GM21528 (cell line): Measurements from ENCODE around the gene YBX3.

Experiments used
- ATAC-seq: cut with Tn5 transposase; IDR thresholded peaks from one replicate; pipeline ENCODE4 v1.9.1; 2021; ENCODE audit warnings: mild to moderate bottlenecking, moderate library complexity; ENCODE audit not compliant: unreplicated experiment, low FRiP score

The YBX3 gene

DNA sequence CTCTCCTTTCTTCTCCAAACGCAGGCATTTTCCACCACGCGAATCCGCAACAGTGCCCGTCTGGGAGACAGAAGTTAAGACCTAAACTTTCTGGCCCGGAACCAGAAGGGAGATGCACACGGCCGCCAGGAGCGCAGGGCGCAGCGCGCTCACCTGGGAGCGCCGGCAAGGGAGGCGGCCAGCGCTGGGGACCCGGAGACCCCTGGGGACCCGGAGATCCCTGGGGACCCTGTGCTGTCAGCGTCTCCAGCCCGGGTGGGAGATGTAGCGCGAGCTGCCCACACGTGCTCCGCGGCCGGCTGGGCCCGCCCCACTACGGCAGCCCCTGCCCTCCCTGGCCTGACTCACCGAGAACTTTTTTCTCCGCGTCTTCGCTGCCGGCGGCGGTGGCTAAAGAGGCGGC is 620 bp downstream of the YBX3 start:
- ATAC-seq: peak; percentile 54

DNA sequence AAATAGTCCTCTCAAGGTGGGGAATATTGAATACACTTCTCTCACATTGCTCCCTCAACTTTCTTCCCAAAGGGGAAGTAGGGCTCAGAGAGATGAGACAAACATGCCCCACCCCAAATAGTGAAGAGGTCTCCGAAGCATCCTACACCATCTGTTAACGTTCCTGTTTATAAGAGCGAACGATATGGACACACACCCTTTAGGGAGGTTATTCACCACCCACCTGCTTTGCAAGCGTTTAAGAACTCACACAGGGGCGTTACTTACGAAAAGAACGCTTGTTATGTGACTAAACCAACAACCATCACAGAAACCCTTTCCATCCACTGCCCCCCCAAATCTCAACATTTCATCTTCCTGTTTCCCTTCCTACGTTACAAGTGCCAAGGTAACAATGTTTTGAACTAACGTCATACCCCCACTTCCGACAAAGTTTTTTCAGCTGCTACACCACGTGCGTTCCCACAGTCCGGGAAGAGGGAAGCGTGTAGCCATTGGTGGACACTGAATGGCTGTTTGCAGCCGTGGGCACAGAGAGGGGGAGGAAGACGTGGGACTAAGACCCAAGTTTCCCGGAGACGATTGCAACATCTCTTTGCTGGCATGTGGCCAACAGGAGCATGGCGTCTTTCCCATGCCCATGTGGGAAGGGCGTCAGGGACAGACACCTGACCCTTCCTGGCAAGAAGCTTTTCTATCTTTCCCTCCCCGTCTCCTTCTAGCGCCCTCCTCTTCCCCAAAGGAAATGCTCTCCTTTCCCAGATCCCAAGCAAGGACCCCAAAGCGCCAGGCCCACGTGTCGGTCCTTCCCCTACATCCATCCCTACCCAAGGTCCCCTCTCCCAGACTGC is 1.2 kb downstream of the YBX3 start:
- peak; percentile 34 for ATAC-seq

DNA sequence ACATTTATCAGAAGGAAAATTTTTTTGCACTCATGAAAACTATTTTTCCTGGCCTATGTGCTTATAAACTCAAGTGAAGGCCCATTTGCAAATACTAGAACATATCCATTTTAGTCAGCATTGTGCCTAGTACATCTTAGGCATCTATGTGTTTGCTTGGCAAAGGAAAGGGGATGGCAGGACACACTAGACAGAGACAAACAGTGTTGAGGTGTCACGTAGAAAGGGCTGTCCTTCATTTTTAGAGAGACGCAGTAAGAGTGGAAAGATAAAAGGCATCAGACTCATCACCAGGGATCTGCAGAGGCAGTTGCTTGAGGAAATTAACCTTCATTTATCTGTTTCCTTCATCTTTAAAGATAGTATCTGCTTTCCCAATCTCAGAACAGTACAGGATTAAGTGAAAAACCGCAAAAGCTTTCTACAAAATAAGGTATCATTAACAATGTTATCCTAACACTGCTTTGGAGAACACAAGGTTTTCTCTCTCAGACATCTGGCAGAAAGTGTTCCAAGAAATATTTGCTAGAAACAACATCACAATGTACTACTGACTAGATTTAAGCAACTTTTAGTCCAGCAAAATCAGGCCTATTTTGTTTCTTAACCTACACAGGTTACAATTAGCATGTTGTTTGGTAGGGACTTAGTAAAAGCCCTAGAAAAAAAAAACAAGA is 2.0 kb downstream of the YBX3 start:
- ATAC-seq: no peak

DNA sequence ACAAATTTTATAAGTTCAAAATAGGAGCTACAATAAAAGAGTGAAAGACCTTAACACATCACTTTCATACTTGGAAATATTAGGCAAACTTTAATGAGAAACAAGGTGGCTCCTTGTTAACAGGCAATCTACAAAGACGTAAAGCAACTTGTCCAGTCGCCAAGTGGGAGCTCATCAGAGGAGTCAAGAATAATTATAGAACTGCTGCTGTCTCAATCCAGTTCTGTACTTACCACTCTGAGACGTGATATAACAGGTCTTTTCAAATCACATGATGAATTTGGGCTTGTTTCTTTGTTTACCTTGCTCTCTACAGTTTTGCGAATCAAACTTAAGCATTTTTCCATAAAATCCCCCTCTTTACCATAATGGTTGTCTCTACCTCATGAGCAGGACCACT is 3.6 kb downstream of the YBX3 start:
- ATAC-seq: no peak

DNA sequence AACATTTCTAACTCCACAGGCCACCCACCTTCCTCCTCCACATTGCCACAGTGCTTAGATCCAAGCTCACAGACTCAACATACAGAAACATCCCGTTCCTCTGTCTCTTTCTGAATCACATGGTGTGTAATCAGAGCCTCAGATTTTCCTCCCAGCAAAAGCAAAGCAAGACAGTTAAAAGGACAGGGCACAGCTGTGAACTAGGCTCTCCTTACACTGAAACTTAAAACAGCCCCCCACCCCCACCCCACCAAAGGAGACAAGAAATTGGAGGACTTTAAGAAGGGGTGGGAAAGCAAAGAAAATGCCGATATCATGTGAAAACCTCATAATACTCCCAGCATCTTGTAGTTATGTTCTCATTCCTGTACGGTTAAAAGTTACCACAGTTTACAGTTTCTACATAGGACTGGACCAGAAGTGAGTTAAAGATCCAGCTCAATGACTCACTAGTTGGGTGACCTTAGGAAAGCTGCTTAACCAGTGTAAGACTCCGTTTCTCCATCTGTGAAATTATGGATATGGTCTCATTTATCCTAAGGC is 4.8 kb downstream of the YBX3 start:
- ATAC-seq: no peak

DNA sequence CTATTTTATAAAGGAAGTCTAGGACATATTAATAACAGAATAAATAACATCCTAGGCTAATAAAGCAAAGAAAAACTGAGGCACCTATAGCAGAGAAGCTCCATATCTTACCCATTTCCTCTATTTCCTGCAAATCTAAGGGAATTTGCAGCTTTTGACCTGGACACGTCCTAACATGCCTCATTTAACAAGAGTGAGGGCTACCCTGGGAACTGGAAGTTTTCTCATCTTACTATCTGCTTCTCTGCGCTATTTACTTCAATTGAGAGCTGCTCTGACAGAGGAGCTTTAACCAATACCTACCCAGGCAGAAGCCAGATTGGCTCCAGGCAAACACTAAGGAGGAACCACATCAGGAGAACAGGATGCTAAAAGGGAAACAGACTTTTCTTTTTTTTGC is 5.7 kb downstream of the YBX3 start:
- ATAC-seq: no peak

DNA sequence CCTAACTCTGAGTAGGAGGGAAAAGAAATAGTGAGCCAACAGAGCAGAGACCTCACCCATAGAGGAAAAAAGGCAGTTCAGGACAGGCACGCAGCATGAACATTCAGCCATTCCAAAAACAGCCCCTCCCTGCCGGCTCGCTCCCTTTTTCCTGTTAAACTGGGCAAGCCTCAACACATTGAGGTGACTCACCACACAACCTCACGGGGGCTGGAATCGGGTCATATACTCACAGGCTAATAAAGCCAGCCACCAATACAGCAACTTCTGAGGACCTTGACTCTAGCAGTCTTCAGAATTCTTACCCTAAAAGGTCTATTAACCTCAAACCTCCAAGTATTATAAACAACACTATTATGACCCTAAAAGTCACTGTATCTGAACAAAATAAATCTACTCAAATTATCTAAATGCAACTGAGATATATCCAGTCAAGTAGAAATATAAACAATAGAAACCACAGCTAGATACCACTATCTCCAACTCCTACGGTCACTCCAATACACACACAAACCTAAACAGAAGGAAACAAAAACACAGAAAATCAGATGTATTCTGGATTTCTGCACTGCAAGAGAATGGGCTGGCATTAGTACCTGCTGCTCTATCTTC is 6.3 kb downstream of the YBX3 start:
- ATAC-seq: no peak

DNA sequence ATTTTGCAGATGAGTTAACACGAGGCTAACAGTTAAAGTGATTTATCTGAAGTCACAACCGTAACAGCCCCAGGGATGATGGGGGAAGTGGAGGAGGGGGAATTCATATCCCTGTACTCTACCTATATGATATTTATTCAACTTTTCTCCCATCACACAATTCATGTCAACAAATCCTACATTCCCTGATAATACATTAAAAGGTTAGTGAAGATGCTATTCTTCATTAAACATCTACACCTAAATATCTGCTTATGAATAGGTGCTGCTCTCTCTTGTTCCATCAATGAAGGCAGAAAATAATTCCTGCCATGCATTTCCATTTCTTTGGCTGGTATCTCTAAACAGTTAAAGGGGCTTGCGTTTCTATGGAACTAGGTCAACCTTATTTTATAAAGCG is 6.8 kb downstream of the YBX3 start:
- ATAC-seq: no peak

DNA sequence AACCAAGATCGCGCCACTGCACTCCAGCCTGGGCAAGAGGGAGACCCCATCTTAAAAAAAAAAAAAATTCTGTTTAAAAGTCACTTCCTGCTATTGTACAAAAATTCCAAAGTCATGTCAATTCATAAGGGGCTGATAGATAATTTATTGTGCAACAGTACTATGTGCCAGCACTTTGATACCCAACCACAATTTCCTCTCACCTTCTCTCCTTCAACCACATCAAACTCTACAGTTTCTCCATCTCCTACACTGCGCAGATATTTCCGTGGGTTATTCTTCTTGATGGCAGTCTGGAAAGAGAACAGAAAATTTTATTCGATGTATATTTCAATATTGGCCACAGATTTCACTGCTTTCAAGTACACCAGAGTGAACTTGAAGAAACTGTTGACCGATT is 7.6 kb downstream of the YBX3 start:
- no peak for ATAC-seq

DNA sequence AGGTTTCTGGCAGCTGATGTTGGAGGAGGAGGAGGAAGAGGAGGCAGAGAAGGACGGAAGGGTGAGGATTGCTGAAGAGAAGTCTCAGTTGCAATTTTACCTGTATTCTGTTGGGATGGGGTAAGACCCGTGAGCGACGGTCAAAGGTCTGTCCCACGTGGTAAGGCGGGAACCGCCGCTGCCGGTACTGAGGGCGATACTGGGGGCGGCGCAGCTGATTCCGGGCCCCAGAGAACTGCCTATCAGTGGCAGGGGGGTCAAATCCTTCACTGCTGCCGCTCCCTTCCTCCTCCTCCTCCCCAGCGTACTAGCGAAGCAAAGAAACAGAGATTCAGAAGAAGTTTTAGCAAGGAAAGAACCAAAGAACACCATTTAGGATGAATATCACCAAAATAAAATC is 13.3 kb downstream of the YBX3 start:
- no peak for ATAC-seq

DNA sequence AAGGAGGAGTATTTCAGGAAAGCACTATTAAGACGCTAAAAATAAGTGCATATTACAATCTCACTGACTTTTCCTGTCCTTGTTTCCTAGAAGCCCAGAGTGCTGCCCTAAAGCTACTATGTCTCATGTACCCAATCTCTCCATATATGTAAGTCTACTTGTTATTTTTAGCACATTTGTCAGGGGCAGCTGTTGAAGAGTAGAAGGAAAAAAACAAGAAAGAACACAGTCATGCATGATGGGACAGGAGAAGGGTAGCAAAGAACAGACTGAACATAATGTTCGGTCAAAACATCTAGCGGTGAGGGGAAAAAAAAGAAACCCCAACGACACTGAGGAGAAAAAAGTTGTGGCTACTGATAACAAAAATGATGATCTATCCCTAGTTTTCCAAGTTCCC is 14.3 kb downstream of the YBX3 start:
- ATAC-seq: no peak

DNA sequence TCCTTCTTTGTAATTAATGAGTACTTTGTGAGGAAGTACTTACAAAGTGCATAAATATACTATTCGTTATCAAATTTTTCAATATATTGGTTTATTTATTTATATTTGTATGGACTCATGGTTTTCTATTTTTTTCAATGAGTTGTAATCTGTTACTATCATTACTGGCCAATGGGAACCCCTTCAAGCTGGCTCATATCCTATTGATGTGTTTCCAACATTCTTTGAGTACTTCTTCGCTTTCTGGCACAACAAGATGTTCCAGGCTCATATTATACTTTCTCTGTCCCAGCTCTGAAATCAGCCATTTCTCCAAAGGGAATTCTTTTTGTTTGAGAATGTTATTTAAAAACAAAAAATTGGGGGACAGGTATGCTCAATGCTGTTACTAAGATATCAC is 17.5 kb downstream of the YBX3 start:
- no peak for ATAC-seq

DNA sequence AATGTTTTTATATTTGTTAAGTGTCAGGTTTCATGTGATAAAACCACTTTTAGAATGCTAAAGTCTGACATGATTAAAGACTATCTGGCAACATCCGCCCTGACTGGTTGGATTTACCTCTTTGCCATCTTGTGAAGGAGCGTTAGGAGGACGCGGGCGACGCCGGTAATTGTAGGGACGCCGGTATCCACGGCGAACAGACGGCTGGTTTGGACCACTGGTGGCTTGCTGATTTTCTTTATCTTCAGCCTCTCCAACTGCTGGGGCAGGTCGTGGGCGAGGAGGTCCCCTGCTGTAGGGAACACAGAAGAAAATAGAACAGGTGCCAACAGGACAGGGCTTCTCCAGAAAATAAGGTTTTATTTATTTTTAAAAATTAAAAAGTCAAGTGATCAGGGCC is 21.3 kb downstream of the YBX3 start:
- no peak for ATAC-seq

DNA sequence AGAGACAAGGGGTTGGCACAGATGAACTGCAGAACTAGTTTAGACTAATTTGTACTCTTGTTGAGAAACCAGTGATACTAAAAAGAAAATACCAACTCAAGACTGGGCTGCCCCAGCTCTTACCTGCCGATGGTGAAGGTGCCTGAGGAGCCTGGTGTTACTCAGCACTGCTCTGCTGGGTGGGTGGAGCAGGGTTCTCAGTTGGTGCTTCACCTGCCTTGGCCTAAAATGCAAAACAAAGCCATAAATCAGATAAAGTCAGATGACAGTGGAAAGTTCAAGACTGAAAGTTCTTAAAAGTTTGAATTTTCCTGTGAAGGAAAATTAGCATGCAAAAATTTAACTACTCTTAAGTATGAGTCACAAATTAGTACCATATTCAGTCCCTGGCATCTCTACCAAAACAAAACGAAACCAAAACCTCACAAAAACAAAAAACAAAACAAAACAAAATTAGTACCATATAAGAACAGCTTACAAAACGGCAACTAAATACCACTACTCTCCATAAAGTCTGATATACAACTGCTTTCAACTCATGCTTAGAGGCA is 21.9 kb downstream of the YBX3 start:
- ATAC-seq: no peak

DNA sequence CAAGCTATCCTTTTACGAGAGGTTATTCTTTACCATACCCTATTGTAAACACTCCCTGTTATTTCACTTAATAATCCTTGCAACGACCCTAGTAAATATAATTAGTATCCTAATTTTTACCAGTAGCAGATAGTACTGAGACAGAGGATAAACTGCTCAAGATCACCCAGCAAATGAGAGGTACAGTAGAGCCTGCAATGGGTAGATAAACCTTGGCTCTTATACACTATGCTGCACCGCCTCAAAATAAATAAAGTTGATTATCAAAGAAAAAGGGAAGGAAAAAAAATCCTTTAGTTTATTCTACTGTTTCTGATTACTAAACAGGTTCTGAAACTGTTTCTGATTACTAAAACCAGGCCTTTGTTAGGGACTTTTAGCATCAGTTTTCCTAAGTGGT is 22.5 kb downstream of the YBX3 start:
- no peak for ATAC-seq

DNA sequence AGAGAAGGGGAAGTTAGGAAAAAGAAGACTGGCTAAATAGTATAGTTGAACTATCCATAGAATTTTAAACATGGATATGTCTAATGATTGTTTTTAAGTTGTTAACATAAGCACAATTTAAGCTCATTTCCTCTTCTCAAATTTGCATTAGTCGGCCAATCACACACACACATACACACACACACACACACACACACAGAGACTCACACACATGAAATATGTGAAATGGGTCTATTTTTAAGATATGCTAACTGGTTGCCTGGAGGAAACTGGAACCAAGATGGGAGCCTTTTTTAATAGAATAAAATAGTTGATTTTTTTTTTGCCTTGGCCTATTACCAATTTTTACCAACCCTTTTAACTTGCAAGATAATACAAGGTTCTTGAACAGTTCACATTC is 25.3 kb downstream of the YBX3 start:
- ATAC-seq: no peak

DNA sequence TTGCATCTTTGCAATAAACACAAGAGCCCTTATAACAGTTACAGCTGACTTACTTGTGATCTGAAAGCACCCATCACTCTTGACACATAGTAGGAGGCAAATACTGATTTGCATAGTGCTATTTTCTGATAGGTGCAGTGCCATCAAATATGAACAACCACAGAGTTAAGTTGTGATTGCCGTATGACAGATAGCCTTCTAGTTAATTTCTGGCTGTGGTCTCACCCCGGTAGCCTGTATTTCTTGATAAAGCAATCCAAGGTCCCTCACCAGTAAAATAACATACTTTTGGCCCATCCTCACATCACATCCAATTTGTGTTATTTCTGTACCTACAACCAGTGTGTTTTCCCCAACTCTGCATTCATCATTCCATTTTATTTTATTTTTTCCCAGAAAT is 26.0 kb downstream of the YBX3 start:
- ATAC-seq: no peak

DNA sequence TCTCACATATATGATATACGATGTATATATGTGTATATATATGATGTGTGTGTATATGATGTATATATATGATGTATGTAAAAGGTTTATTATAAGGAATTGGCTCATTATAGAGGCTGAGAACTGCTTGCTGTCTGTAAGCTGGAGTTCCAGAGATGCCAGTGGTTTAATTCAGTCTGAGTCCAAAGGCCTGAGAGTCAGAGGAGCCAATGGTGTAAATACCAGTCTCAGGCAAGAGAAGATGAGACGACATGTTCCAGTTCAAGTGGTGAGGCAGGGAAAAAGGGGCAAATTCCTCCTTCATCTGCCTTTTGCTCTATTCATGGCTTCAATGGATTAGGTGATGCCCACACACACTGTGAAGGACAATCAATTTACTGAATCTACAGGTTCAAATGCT is 32.2 kb downstream of the YBX3 start:
- no peak for ATAC-seq

DNA sequence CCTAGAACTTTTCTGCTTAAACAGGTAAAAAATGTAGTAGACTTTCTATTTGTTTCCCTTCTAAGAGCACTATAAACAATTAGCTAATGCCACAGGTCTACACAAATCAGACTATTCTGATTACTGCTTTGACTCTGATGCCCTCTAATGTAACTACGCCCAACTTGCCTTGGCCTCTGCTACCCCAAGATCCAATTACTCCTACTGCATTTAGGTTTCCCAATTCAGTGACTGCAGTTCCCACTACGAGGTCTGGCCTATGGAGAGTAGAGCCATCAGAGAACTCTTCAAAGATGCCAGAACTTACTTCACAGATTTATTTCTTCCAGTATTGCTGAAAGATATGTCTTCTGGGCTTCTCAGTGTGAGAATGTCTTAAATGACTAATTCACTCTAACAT is 34.0 kb downstream of the YBX3 start:
- no peak for ATAC-seq

DNA sequence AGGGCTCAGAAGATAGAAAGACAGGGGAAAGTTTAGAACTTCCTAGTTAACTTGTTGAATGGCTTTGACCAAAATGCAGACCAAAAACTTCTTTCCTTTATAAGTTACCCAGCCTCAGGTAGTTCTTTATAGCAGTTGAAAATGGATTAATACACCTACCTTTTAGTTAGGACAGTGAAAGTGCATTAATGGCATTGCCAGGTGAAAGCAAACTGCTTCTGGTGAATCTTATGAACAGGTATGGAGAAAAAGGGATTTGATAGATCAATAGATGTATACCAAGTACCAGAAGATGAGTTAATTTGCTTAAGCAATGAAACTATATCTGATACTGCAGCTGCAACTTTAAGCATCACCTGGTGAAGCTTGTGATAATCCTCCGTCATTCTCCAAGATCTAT is 35.1 kb downstream of the YBX3 start:
- ATAC-seq: no peak

DNA sequence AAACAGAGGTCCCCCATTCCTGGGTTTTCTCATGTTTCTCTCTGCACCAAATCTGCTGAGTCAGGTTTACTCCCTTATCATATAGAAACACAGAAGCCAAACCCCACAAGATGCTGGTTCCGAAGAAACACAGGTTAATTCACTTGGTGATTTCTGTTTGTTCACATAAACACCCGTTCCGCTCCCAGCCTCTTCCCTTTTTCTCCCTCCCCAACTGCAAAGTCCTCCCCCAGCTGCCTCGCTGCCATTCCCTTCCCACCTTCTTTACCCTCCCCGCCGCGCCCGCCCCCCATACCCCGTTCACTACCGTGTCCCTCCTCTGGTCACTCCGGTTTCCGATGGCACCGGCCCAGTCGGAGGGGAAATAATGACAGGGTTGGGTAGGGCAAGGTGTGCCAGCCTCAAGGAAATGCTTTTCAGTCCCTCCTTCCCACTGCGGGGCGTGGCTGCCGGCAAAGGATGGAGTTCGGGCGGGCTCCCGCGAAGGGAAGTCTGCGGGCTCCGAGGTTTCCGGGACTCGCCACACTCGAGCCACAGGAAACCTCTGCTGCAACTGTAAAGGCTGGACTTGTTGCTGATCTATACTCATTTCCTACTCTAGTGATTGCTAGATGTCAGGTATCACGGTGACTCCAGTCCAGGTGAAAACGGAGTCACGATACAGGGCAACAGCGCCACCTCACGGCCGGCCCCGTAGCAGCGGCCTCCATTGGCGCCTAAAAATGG is 49.3 kb downstream of the YBX3 start, which contains the start of gene STYK1:
Gene STYK1 (minus strand): TSS at position 394 of the 726 bp plus-strand sequence. CDS start 39,434 bp downstream, outside the sequence.
- peak; percentile 72 for ATAC-seq
